Activated naive CD8-positive, alpha-beta T cell treated with anti-CD3 and anti-CD28 coated beads for 36 hours (primary cell): ENCODE measurements around the gene EFNA4. TPM values are rescaled to one million over a fixed set of nuclear protein-coding genes. Genes with fewer than 3 reads are reported as not detected.

Experiments used
- DNase-seq: peaks from one replicate; pipeline ENCODE4 v3.0.0; 2021
- H3K27ac Mint-ChIP-seq: one replicate; pipeline ENCODE4 v1.8.0; 2022; ENCODE audit warnings: mild to moderate bottlenecking, moderate library complexity, mixed read lengths
- H3K27me3 Mint-ChIP-seq: one replicate; pipeline ENCODE4 v1.8.0; 2022; ENCODE audit warnings: mild to moderate bottlenecking, mixed read lengths
- H3K36me3 Mint-ChIP-seq: one replicate; pipeline ENCODE4 v1.8.0; 2021; ENCODE audit warnings: mild to moderate bottlenecking, mixed read lengths
- H3K4me1 Mint-ChIP-seq: one replicate; pipeline ENCODE4 v1.8.0; 2021; ENCODE audit warnings: mixed read lengths
- H3K4me3 Mint-ChIP-seq: one replicate; pipeline ENCODE4 v1.8.0; 2022; ENCODE audit warnings: mild to moderate bottlenecking, moderate library complexity, mixed read lengths
- H3K9me3 Mint-ChIP-seq: one replicate; pipeline ENCODE4 v1.8.0; 2022; ENCODE audit warnings: mixed read lengths
- total RNA-seq, 2 experiments: library from RNA; stranded (reverse); gene quantifications; one replicate each; pipeline ENCODE4 v1.2.3, GENCODE V29; 2021

Gene EFNA4
- total RNA-seq, 2 experiments from 2014 or later: 2.1 to 2.5 TPM

DNA sequence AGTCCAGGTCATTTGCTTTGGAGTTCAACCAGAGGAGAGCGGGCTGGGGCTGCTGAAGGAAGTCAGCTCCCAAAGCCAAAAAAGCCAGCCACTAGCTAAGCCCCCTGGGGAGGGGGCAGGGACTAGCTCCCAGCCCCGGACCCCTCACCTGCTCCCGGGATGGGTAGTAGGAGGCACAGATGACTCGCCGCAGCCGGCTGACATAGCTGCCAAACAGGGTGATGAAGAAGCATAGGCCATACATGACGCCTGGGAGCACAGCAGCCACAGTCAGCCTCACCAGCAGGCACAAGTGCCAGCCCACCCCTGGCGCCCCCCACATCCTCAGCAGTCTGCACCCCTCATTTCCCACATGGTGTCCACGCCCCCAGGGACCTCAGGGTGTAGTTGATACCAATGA lies 37.4 kb upstream of the EFNA4 start:
- Mint-ChIP-seq H3K27me3 (no peaks in the 10 kb centered on the region), H3K4me3 (no peak overlapping the region), H3K9me3 (no peaks in the 10 kb centered on the region), H3K27ac (no peak overlapping the region), H3K4me1 (no peaks in the 10 kb centered on the region), H3K36me3 (no peaks in the 10 kb centered on the region)
- DNase-seq: no peak

DNA sequence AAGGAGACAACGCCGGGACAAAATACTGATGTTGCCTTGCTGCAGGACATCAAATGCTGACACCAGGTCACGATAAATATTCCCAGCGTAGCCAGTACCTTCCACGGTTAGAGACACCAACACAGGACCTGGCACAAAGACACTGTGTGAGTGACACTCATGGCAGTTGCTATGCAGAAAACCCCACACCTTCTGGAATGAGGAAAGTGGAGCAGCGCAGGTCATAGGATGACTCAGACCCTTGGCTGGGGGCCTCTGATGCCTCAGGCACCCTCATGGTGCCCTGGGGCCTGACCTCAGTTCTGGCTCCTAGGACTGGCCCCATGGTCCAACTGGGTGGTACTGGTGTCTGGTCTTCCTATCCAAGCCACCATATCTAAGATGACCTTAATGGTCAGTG lies 37.0 kb upstream of the EFNA4 start:
- Mint-ChIP-seq H3K27ac (no peak overlapping the region), H3K4me1 (no peaks in the 10 kb centered on the region), H3K27me3 (no peaks in the 10 kb centered on the region), H3K9me3 (no peaks in the 10 kb centered on the region), H3K4me3 (no peak overlapping the region), H3K36me3 (no peaks in the 10 kb centered on the region)
- DNase-seq: no peak

DNA sequence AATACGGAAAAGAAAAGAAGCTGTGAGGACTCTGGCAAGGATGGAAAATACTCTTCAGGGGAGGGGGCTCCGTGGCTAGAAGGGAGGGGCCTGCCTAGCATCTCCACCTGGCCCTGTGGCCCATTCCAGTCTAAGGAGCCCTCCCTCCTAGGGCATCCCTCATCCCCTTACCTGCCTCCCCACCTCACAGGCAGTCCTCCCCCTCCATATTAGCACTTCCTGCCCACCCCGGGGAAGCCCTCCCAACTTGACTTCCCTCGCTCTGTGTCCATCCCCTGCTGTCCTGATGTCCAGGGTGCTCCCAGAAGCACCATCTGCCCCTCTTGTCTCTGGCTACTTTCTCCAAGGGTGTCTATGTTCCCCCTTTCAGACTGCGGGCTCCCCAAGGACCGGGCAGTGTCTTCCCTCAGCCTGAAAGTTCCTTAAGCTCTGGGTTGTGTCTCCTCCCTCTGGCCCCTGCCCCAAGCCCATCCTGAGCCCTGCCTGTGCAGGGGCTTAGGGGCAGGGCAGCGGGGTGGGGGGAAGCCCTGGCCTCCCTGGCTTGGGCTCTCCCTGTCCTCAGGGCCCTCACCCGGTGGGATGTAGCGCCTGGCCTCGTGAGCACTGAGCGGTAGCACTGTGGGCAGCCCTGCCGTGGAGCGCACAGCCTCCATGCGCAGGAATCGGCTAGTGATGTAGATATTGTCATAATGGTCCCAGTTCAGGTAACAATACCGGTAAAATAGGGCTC lies 33.9 kb upstream of the EFNA4 start:
- DNase-seq: no peak
- Mint-ChIP-seq H3K9me3 (no peaks in the 10 kb centered on the region), H3K36me3 (no peaks in the 10 kb centered on the region), H3K4me1 (no peaks in the 10 kb centered on the region), H3K4me3 (no peak overlapping the region), H3K27me3 (no peaks in the 10 kb centered on the region), H3K27ac (no peak overlapping the region)

DNA sequence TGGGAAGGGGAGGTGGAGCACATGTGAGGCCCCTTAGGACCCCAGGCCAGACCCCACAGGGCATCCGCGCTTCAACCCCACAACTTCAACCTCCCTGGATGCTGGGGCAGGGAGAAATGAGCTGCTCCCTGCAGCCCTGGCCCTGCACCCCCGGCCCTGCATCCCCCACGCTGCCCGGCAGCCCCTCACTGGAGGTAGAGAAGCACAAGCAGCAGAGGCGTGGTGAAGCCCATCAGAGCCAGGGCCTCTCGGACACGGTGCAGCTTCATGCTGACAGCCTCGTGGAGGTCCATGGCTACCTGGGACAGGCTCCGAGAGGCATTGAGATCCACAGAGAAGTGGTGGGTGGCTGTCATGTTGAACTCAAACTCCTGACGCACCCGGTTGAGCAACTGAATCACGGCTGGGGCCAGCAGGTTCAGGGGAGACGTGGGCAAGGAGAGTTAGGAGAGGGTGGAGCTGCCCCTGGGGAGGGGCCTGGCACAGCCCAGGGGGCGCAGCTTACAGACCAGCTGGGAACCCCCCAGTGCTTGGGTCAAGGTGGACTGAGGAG lies 33.2 kb upstream of the EFNA4 start:
- no peaks in the 10 kb centered on the region for H3K27me3 Mint-ChIP-seq
- no peak for DNase-seq

DNA sequence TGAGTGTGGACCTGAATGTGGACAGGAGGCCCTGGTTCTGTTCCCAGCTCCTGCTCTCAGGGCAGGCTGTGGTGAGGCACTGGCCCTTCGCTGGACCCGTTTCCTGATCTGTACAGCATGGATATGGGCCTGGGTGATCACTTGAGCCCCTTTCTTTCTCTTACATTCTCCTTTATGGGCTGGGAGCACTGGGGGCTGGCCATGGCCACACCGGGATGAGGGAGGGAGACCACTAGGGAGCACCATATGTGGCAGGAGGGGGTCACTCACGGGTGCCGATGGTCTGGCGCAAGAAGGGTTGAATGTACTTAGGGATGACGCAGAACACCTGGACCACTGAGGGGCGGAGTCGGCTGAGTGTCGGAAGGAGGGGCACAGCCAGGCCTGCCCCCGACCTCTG lies 32.6 kb upstream of the EFNA4 start:
- no peak overlapping the region for H3K4me3 Mint-ChIP-seq
- H3K27me3 Mint-ChIP-seq: no peaks in the 10 kb centered on the region
- DNase-seq: no peak
- no peaks in the 10 kb centered on the region for H3K4me1 Mint-ChIP-seq
- no peak overlapping the region for H3K27ac Mint-ChIP-seq
- no peaks in the 10 kb centered on the region for H3K9me3 Mint-ChIP-seq
- no peaks in the 10 kb centered on the region for H3K36me3 Mint-ChIP-seq

More for the DNA sequence above, 33.2 kb upstream of the EFNA4 start:
- no peaks in the 10 kb centered on the region for H3K4me1 Mint-ChIP-seq
- no peaks in the 10 kb centered on the region for H3K36me3 Mint-ChIP-seq
- H3K9me3 Mint-ChIP-seq: no peaks in the 10 kb centered on the region
- H3K4me3 Mint-ChIP-seq: no peak overlapping the region
- H3K27ac Mint-ChIP-seq: no peak overlapping the region

DNA sequence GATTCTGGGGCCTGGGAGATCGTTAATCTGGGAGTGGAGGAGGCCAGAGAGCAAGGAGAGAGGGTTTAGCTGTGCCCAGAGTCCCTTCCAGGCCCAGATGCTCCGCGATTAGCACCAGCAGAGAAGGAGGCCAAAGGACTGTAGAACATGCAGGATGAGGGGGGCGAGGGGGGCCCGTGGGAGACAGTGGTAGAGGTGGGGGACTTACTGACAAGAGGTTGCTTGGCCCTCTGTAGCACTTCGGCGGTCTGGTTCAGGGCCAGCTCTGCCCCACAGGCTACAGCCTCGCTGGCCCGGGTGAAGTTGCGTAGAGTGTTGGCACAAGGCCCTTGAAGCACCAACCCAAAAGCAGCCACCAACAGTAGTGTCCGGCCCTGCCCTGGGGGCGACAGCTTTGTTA lies 30.7 kb upstream of the EFNA4 start:
- no peaks in the 10 kb centered on the region for H3K36me3 Mint-ChIP-seq
- no peaks in the 10 kb centered on the region for H3K27me3 Mint-ChIP-seq
- H3K27ac Mint-ChIP-seq: no peak overlapping the region
- H3K9me3 Mint-ChIP-seq: no peaks in the 10 kb centered on the region
- no peak for DNase-seq
- H3K4me1 Mint-ChIP-seq: no peaks in the 10 kb centered on the region
- no peak overlapping the region for H3K4me3 Mint-ChIP-seq

DNA sequence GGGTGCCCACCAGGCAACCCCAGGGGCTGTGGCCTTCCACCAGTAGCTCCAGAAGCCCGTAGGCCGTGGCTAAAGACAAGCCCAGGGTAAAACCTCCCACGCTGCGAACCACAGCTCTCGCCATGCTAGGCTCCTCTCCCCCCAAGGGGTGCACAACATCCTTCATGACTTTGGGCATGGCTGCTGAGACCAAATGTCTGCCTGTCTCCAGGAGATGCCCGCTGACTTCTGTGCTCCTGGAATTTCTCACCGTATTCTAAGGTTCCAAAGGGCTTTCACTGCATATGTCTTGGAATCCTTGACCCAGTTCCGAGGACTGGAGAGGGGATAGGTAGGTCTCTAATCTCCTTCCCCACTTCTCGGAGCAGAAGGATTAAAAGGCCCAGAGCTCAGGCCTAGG lies 30.0 kb upstream of the EFNA4 start, which contains the start of the genes DCST1 and DCST2:
TSS of gene DCST1 (plus strand) at position 301 of the 400 bp plus-strand sequence. CDS start 213 bp downstream, outside the sequence.
TSS of gene DCST2 (minus strand) at position 258 of the 400 bp plus-strand sequence. CDS start at position 178, 80 bp downstream.
- Mint-ChIP-seq H3K4me3 (no peak within 1 kb of the TSS), H3K27ac (no peak within 1 kb of the TSS), H3K36me3 (no peaks in the 10 kb centered on the region), H3K27me3 (peaks cover under 1% of the 10 kb centered on the region), H3K9me3 (no peaks in the 10 kb centered on the region), H3K4me1 (no peaks in the 10 kb centered on the region)
- DNase-seq: no peak

DNA sequence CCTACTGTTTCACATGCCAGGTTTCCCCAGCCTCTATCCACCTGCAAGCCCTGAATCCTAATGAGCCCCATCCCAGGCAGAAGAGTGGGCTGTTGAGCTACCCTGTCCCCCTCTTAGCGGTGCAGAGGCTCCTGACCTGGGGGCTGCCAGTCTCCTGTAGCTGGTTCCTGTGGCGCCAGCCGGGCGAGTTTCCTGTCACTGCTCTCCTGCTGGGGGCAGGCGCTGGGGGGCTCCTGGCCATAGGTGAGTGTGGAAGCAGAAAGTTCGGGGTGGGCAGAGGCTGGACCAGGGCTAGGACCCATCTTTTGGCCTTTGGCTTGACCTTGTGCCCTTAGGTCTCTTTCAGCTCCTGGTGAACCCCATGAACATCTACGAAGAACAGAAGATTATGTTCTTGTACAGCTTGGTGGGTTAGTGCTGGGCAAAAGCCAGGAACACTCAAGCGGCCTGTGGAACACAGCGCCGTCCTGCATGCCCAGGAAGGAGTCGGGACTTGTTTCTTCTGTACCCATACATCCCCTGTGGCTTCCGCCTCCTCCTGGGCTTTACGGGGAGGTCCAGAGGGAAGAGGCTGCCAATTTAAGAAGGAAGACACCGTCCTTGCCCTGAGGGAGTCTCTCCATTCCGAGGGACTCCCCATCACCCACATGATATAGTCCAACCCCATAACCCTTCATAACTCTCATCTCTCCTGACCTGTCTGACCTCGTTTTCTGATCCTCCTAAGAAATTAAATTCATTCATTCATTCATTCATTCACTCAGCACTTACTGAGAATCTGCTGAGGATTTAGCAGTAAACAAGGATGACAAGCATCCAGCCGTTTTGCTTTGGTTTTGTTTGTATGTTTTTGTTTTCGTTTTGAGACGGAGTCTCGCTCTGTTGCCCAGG lies 29.0 kb upstream of the EFNA4 start:
- Mint-ChIP-seq H3K4me3 (no peak overlapping the region), H3K36me3 (no peaks in the 10 kb centered on the region), H3K27ac (no peak overlapping the region), H3K9me3 (no peaks in the 10 kb centered on the region), H3K27me3 (peaks cover 3% of the 10 kb centered on the region), H3K4me1 (no peaks in the 10 kb centered on the region)
- DNase-seq: no peak

DNA sequence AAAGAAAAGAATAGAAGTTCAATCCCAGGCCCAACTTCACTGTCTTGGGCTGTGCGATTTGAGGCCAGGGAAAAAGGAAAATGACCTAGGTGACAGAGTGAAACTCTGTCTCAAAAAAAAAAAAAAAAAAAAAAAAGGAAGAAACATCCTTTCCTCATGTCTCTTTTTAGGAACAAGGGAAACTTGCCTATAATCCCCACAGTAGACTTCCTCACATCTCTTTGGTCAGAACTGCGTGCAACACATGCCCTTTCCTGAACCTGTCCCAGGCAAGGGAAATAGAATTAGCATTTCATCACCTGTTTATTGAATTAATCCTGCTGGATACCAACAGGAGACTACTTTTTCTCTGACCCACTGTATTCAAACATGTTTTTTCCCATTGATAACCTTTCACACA lies 27.6 kb upstream of the EFNA4 start:
- Mint-ChIP-seq H3K4me3 (no peak overlapping the region), H3K9me3 (no peaks in the 10 kb centered on the region), H3K4me1 (no peaks in the 10 kb centered on the region)

DNA sequence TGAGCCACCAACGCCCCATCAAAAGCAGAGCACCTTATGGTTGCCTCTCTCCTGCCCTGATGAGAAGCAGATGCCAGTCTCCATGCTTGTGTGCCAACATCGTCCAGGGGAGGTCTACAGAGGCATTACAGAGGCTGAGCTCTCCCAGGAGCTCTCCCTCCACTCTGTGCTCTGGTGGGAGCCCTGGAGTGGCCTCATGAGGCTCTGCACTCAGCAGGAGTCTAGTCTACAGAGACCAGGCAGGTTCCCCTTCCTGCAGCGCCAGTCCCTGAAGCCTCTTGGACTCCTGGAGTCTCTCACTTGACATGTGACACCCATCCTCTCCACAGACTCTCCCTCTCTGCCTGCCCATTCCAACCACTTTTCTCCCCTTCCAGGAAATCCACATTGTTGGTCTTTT lies 26.5 kb upstream of the EFNA4 start:
- no peak for DNase-seq
- Mint-ChIP-seq H3K27ac (no peak overlapping the region), H3K9me3 (no peaks in the 10 kb centered on the region), H3K27me3 (peaks cover 3% of the 10 kb centered on the region), H3K36me3 (no peaks in the 10 kb centered on the region), H3K4me1 (no peaks in the 10 kb centered on the region), H3K4me3 (no peak overlapping the region)

More for the DNA sequence above, 27.6 kb upstream of the EFNA4 start:
- DNase-seq: no peak
- no peaks in the 10 kb centered on the region for H3K36me3 Mint-ChIP-seq
- peaks cover 3% of the 10 kb centered on the region for H3K27me3 Mint-ChIP-seq
- H3K27ac Mint-ChIP-seq: no peak overlapping the region

DNA sequence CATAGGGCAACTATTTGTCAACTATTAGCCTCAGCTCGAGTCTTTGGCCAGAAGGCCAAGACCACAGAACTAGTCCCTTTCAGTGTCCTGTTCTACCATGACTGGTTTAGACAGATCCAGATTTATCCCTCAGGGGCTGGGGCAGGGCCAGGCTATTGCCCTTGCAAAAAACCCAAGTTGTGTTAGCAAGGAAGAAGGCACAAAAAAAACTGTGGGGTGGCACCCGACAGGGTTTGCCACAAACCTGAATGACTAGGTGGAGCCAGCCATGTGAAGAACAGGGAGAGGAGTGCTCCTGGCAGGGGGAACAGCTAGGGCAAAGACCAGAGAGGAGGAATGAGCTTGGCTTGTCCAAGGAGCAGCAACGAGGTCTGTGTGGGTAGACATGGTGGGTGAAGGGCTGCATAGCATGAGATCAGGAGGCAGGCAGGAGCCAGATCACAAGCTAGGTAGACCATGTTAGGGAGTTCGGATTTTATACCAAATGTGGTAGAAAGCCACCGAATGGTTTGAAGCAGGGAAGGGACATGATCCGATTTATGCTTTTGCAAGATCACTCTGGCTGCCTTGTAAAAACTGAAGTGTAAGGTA lies 25.6 kb upstream of the EFNA4 start:
- Mint-ChIP-seq H3K27me3 (peaks cover 3% of the 10 kb centered on the region), H3K4me3 (no peak overlapping the region), H3K36me3 (no peaks in the 10 kb centered on the region), H3K27ac (no peak overlapping the region), H3K4me1 (no peaks in the 10 kb centered on the region), H3K9me3 (no peaks in the 10 kb centered on the region)
- DNase-seq: no peak

DNA sequence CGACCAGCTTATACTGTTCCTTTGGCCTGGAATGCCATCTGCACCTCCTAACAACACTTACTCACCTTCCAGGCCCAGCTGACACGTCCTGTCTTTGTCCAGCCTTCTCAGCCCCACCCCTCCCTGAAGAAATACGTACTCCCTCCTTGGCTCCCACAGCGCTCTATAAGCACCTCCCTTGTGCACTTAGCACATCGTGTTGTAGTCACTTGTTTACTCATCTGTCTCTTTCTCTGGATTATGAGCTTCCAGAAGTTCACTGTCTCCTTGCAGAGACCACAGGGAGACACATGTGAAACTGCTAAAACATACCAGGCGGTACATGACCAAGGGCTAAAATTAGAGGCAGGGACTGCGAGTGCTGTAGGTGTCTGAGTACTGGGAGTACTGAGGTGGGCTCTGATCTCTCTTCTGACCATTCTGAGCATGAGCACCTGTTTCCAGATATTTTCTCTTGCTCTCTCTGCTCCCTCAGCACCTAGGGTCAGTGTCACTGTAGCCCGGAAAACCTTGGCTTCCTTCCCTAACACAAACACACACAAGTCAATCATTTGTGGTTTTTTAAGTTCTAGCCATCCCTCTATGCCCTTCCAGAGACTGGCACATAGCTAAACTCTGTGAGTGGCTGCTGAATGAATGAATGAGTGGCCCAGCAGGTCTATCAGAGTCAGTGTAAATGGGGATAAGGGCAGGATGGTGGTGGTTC lies 24.8 kb upstream of the EFNA4 start:
- Mint-ChIP-seq H3K4me1 (no peaks in the 10 kb centered on the region), H3K27me3 (peaks cover 3% of the 10 kb centered on the region), H3K4me3 (no peak overlapping the region), H3K36me3 (no peaks in the 10 kb centered on the region), H3K27ac (no peak overlapping the region), H3K9me3 (no peaks in the 10 kb centered on the region)
- no peak for DNase-seq

DNA sequence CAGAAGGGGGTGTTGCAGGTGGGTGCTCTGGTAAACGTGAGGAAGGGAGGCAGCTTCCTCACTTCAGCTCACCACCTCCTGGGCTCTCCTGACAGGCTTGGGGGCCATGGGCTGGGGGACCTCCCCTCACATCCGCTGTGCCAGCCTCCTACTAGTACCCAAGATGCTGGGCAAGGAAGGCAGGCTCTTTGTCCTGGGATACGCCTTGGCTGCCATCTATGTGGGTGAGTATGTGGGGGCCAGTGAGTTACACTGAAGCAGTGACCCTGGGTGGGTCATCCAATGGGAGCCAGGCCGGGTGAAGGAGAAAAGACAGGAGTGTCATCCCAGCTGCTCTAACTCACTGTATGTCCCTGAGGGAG lies 24.3 kb upstream of the EFNA4 start:
- H3K36me3 Mint-ChIP-seq: no peaks in the 10 kb centered on the region
- no peak for DNase-seq
- H3K27ac Mint-ChIP-seq: no peak overlapping the region
- H3K4me3 Mint-ChIP-seq: no peak overlapping the region
- H3K27me3 Mint-ChIP-seq: peaks cover 3% of the 10 kb centered on the region
- no peaks in the 10 kb centered on the region for H3K4me1 Mint-ChIP-seq
- H3K9me3 Mint-ChIP-seq: no peaks in the 10 kb centered on the region

DNA sequence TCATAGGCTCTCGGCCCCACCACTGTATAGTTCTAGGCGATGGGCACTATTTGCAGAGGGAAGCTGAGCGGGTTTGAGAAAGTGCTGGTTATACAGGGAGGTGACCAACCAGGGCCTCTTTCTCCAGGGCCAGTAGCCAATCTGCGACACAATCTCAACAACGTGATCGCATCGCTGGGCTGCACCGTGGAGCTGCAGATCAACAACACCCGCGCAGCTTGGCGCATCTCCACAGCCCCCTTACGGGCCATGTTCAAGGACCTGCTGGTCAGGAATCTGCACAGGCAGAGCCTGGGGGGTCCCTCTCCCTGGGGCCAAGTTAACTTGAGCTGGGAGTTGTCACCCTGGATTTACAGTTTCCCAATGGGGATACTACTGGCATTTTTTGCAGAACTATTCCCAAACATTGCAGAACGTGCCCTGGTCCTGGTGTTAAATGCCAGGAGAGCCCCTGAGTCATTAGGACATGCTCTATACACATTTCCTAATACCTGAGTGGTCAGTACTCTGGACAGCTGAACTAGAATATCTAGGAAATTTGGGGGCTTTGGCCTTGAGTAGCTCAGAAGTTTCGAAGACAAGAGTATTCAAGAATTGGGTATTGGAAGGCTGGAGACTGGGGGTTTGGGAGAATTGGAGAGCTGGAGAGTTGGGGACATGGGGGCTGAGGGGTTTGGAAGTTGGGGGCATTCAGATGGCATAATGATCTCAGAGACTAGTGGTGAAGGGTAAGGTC lies 23.0 kb upstream of the EFNA4 start:
- peaks cover 9% of the 10 kb centered on the region for H3K4me1 Mint-ChIP-seq
- H3K27me3 Mint-ChIP-seq: peaks cover 3% of the 10 kb centered on the region
- no peaks in the 10 kb centered on the region for H3K9me3 Mint-ChIP-seq
- H3K36me3 Mint-ChIP-seq: no peaks in the 10 kb centered on the region
- H3K27ac Mint-ChIP-seq: no peak overlapping the region
- H3K4me3 Mint-ChIP-seq: no peak overlapping the region
- no peak for DNase-seq
